ENCODE results near the gene MRLN. TPM values are rescaled to one million over a fixed set of nuclear protein-coding genes. Genes with fewer than 3 reads are reported as not detected.

The MRLN gene
- total RNA-seq, 2 donors from 2014 or later, result not detected

DNA sequence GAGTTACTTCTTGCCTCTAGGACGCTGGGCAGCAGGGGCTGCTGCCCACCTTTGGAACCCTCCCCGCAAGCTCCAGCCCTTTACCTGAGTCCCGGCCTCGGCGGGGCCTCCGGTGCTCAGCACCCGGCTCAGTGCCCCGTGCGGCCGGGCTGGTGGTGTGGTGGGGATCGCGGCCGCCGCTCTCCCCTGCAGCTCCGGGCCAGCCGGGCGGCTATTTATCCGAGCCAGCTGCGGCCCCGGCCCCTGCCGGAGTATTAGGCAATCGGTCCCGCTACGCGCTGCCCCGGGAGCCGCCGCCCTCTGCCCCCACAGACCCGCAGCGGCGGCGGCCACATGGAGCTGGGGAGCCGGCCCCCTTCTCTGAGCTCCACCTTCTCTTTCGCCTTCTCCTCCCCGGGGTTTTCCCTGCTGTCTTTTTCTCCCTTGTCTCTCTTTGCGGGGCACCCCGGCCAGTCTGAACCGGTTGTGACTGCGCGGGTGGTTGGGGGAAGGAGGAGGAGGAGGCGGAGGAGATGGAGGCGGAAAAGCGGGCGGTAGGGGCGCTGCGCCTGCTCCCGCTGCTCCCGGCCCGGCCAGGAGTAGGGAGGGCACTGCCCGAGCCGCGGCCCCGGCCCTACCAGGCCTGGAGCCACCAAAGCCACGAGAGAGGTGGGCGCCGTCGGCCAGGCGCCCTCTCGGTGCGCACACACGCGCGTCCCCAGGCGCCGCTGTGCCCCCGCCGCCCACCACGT lies 43.7 kb downstream of the MRLN start, which contains the start of gene SLC16A9:
Gene SLC16A9, minus strand, starts transcription at position 456 of the 731 bp plus-strand sequence. CDS start 25,559 bp downstream, outside the sequence.
- TF ChIP-seq, protein P1, sequence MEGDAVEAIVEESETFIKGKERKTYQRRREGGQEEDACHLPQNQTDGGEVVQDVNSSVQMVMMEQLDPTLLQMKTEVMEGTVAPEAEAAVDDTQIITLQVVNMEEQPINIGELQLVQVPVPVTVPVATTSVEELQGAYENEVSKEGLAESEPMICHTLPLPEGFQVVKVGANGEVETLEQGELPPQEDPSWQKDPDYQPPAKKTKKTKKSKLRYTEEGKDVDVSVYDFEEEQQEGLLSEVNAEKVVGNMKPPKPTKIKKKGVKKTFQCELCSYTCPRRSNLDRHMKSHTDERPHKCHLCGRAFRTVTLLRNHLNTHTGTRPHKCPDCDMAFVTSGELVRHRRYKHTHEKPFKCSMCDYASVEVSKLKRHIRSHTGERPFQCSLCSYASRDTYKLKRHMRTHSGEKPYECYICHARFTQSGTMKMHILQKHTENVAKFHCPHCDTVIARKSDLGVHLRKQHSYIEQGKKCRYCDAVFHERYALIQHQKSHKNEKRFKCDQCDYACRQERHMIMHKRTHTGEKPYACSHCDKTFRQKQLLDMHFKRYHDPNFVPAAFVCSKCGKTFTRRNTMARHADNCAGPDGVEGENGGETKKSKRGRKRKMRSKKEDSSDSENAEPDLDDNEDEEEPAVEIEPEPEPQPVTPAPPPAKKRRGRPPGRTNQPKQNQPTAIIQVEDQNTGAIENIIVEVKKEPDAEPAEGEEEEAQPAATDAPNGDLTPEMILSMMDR (IDR thresholded peaks at IDR 0.05), result peak; percentile 34
- H3K27ac ChIP-seq, result peak within 1 kb of the TSS; percentile 57 to 72

DNA sequence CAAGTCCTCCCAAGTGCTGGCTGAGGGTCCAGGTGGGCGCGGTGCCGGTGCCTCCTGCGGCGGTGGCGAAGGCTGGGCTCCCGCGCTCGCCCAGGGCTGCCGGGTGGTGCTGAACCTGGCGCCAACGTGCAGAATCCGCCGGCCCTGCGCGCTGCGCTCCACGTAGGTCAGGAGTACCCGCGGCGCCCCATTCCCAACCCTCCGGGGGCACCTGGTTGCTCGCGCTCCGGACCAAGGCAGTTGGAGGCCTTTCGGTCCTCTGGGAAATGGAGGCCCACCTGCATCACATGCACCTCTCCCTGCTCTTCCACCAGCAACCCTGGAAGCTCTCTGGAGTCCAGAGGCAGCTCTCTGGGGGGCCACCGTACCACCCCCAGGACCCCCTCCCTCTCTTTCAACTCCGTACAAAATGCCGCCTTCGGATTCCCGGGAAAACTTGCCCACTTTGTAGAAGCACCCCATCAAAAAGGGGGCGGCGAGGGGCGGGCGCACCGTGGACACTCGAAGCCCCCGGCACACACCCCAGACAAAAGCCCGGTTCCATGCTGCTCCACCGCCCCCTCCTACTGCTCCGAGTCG lies 44.4 kb downstream of the MRLN start:
- TF ChIP-seq, protein P1 (IDR thresholded peaks at IDR 0.05), result no peak
- no peaks in the 10 kb centered on the region for H3K27me3 ChIP-seq (replicated peaks; ENCODE audit: insufficient read depth)
- peak overlapping the region; percentile 88 for H3K4me3 ChIP-seq
- DNase-seq (ENCODE audit: low spot score), result no peak
- peaks cover 5 to 39% of the 10 kb centered on the region in 2 donors for H3K4me1 ChIP-seq (ENCODE audit: control insufficient read depth in 1 of 2, low read depth in 2 of 2)
- ATAC-seq (ENCODE audit: insufficient number of reproducible peaks, low FRiP score, low read depth), result no peak
- H3K27ac ChIP-seq, result peak overlapping the region in 1 of 2 donors; percentile 72
- H3K9me3 ChIP-seq, result no peaks in the 10 kb centered on the region
- no peaks in the 10 kb centered on the region for H3K36me3 ChIP-seq

More for the DNA sequence above, 43.7 kb downstream of the MRLN start, which contains the start of gene SLC16A9:
- DNase-seq (ENCODE audit: low spot score) (no peak), ATAC-seq (ENCODE audit: insufficient number of reproducible peaks, low FRiP score, low read depth) (peak; percentile 27)
- Histone ChIP-seq H3K27me3 (replicated peaks; ENCODE audit: insufficient read depth) (no peaks in the 10 kb centered on the region), H3K9me3 (no peaks in the 10 kb centered on the region), H3K4me3 (peak within 1 kb of the TSS; percentile 88), H3K36me3 (no peaks in the 10 kb centered on the region), H3K4me1 (ENCODE audit: control insufficient read depth in 1 of 2, low read depth in 2 of 2) (peaks cover 5 to 37% of the 10 kb centered on the region in 2 donors)

DNA sequence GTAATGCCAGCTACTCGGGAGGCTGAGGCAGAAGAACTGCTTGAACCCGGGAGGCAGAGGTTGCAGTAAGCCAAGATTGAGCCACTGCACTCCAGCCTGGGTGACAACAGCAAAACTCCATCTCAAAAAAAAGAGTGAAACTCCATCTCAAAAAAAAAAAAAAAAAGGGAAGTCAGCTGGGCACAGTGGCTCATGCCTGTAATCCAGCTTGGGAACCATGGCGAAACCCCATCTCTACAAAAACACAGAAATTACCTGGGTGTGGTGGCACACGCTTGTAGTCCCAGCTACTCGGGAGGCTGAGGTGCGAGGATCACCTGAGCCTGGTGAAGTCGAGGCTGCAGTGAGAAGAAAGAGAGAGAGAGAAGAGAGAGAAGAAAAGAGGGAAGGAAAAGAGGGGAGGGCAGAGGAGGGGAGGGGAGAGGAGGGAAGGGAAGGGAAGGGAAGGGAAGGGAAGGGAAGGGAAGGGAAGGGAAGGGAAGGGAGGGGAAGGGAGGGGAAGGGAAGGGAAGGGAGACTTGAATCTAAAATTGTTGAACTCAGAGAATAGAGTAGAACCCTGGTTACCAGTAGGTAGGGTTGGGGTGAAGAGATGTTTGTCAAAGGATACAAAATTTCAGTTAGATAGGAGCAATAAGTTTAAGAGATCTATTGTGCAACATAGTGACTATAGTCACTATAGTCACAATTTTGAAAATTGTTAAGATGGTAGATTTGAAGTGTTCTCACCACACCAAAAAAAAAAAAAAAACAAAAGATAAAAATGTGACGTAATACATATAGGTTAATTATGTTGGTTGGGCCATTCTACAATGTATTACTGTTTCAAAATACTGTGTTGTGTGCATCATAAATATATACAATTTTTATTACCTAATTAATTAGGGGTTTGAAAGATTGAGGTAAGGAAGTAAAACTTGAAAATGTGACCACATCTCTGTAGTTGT lies 46.1 kb downstream of the MRLN start:
- no peaks in the 10 kb centered on the region for H3K27me3 ChIP-seq (replicated peaks; ENCODE audit: insufficient read depth)
- no peak overlapping the region for H3K27ac ChIP-seq
- ATAC-seq (ENCODE audit: insufficient number of reproducible peaks, low FRiP score, low read depth) (no peak), DNase-seq (ENCODE audit: low spot score) (no peak)
- TF ChIP-seq, protein P1 (IDR thresholded peaks at IDR 0.05), result no peak
- H3K36me3 ChIP-seq, result no peaks in the 10 kb centered on the region
- H3K4me3 ChIP-seq, result no peak overlapping the region
- no peaks in the 10 kb centered on the region for H3K9me3 ChIP-seq
- peaks cover 2 to 45% of the 10 kb centered on the region in 2 donors for H3K4me1 ChIP-seq (ENCODE audit: control insufficient read depth in 1 of 2, low read depth in 2 of 2)

DNA sequence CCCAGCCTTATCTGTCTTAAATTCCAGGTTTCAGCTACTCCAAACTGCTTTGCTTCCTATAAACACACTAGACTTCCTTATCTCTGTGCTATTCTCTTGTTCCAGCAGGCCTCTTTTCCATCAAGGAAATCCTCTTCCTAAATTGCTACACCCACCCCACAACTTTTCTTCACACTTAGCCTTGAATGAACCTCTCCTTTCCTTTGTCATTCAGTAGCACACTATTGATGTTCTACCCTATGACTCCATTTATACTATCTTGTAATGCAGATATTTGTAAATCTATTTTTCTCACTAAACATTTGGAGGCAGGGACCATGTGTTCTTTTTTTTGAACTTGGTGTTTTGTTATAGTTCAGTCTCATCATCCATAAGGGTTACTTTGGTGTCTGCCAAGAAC lies 47.3 kb downstream of the MRLN start:
- Histone ChIP-seq H3K27ac (no peak overlapping the region), H3K36me3 (no peaks in the 10 kb centered on the region), H3K4me1 (ENCODE audit: control insufficient read depth in 1 of 2, low read depth in 2 of 2) (peaks cover 0 to 34% of the 10 kb centered on the region in 2 donors), H3K27me3 (replicated peaks; ENCODE audit: insufficient read depth) (no peaks in the 10 kb centered on the region), H3K4me3 (no peak overlapping the region), H3K9me3 (no peaks in the 10 kb centered on the region)
- DNase-seq (ENCODE audit: low spot score), result no peak
- no peak for ATAC-seq (ENCODE audit: insufficient number of reproducible peaks, low FRiP score, low read depth)
- TF ChIP-seq, protein P1 (IDR thresholded peaks at IDR 0.05), result no peak
